Measurements from ENCODE around the gene TNS1.
A peak's percentile ranks its signal among the peaks of the same experiment; 100 is the strongest.

TNS1 gene

GRCh38 chr2:217821536-217822147 is 181.2 kb downstream of the TNS1 start:
- Histone ChIP-seq H3K9ac (ENCODE audit: low read length in 5 of 5) (peak overlapping the region in 1 of 5 donors; percentile 21), H3K36me3 (ENCODE audit: control insufficient read depth in 5 of 5, insufficient read depth in 5 of 5, low read length in 5 of 5) (peaks cover 14 to 100% (median 99%) of the 10 kb centered on the region in 5 donors), H3K4me1 (ENCODE audit: control insufficient read depth in 5 of 5, insufficient read depth in 5 of 5, low read length in 5 of 5) (peaks cover 15 to 99% (median 97%) of the 10 kb centered on the region in 5 donors), H3K27ac (ENCODE audit: low read depth, low read length) (peak overlapping the region; percentile 84), H3K27me3 (ENCODE audit: control insufficient read depth in 5 of 5, insufficient read depth in 4 of 5, low read length in 5 of 5) (no peaks in the 10 kb centered on the region), H3K9me3 (ENCODE audit: control insufficient read depth in 5 of 5, low read length in 5 of 5) (no peaks in the 10 kb centered on the region), H3K4me3 (ENCODE audit: low read depth in 1 of 5, low read length in 5 of 5) (no peak overlapping the region)

DNA sequence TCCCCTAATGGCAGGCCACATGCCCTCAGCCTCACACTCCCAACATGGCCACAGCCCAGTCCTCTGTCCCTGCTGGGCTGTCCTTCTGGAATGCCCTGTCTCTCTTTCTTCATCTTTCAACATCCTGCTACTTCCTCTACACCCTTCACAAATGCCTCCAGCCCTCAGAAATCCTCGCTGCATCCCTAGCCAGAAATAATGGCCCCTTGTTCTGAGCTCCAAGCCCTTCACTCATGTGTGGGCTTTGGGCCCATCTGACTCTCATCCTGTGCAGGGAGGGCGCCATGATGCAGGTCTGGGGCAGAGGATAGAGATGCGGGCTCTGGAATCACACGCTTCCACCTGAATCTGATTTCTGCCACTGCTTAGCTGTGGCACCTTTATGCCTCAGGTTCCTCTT is 181.9 kb downstream of the TNS1 start:
- peaks cover 14 to 100% (median 99%) of the 10 kb centered on the region in 5 donors for H3K36me3 ChIP-seq (ENCODE audit: control insufficient read depth in 5 of 5, insufficient read depth in 5 of 5, low read length in 5 of 5)

GRCh38 chr2:217820091-217820819 is 182.5 kb downstream of the TNS1 start:
- Histone ChIP-seq H3K4me1 (ENCODE audit: control insufficient read depth in 5 of 5, insufficient read depth in 5 of 5, low read length in 5 of 5) (peaks cover 26 to 99% (median 97%) of the 10 kb centered on the region in 5 donors), H3K9me3 (ENCODE audit: control insufficient read depth in 5 of 5, low read length in 5 of 5) (no peaks in the 10 kb centered on the region), H3K27me3 (ENCODE audit: control insufficient read depth in 5 of 5, insufficient read depth in 4 of 5, low read length in 5 of 5) (no peaks in the 10 kb centered on the region), H3K4me3 (ENCODE audit: low read depth in 1 of 5, low read length in 5 of 5) (no peak overlapping the region), H3K9ac (ENCODE audit: low read length in 5 of 5) (peak overlapping the region in 1 of 5 donors; percentile 53), H3K27ac (ENCODE audit: low read depth, low read length) (peak overlapping the region; percentile 87), H3K36me3 (ENCODE audit: control insufficient read depth in 5 of 5, insufficient read depth in 5 of 5, low read length in 5 of 5) (peaks cover 14 to 100% (median 99%) of the 10 kb centered on the region in 5 donors)

More for the DNA sequence above, 181.9 kb downstream of the TNS1 start:
- no peaks in the 10 kb centered on the region for H3K9me3 ChIP-seq (ENCODE audit: control insufficient read depth in 5 of 5, low read length in 5 of 5)
- peak overlapping the region; percentile 87 for H3K27ac ChIP-seq (ENCODE audit: low read depth, low read length)
- H3K27me3 ChIP-seq (ENCODE audit: control insufficient read depth in 5 of 5, insufficient read depth in 4 of 5, low read length in 5 of 5) = no peaks in the 10 kb centered on the region
- no peak overlapping the region for H3K4me3 ChIP-seq (ENCODE audit: low read depth in 1 of 5, low read length in 5 of 5)
- peaks cover 21 to 99% (median 97%) of the 10 kb centered on the region in 5 donors for H3K4me1 ChIP-seq (ENCODE audit: control insufficient read depth in 5 of 5, insufficient read depth in 5 of 5, low read length in 5 of 5)
- no peak overlapping the region for H3K9ac ChIP-seq (ENCODE audit: low read length in 5 of 5)

DNA sequence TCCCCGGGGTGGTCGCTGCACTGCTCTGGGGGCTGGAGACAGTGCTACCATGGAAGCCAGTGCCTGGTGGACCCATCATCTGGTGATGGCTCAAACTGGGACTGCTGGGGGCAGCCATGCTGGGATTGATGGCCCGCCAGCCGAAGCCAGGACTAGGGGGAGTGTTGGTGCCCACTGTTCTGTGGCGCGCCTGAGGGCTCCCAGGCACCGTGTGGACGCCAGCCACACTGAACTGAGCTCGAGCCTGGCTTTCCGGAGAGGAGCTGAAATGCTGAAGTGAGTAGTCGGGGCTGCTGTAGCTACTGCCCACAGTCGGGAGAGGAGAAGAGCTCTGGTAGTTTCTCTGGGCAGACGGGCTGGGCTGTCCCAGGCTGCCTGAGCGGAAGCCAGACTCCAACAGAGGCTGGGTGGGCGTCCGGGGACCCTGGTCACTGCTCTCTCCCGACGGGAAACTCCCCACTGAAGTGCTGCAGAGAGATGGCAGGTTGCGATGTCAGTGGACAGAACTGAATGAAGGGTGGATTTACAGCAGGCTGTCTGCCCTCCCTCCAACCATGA is 184.4 kb downstream of the TNS1 start:
- H3K27ac ChIP-seq (ENCODE audit: low read depth, low read length) = peak overlapping the region; percentile 87

GRCh38 chr2:217817466-217818292 is 185.1 kb downstream of the TNS1 start:
- Histone ChIP-seq H3K36me3 (ENCODE audit: control insufficient read depth in 5 of 5, insufficient read depth in 5 of 5, low read length in 5 of 5) (peaks cover 14 to 100% (median 100%) of the 10 kb centered on the region in 5 donors), H3K9me3 (ENCODE audit: control insufficient read depth in 5 of 5, low read length in 5 of 5) (no peaks in the 10 kb centered on the region), H3K27me3 (ENCODE audit: control insufficient read depth in 5 of 5, insufficient read depth in 4 of 5, low read length in 5 of 5) (no peaks in the 10 kb centered on the region), H3K4me3 (ENCODE audit: low read depth in 1 of 5, low read length in 5 of 5) (no peak overlapping the region), H3K9ac (ENCODE audit: low read length in 5 of 5) (peak overlapping the region in 2 of 5 donors; percentile 21 to 32), H3K27ac (ENCODE audit: low read depth, low read length) (peak overlapping the region; percentile 87), H3K4me1 (ENCODE audit: control insufficient read depth in 5 of 5, insufficient read depth in 5 of 5, low read length in 5 of 5) (peaks cover 26 to 96% (median 92%) of the 10 kb centered on the region in 5 donors)

More for the DNA sequence above, 184.4 kb downstream of the TNS1 start:
- H3K27me3 ChIP-seq (ENCODE audit: control insufficient read depth in 5 of 5, insufficient read depth in 4 of 5, low read length in 5 of 5) = no peaks in the 10 kb centered on the region
- H3K4me1 ChIP-seq (ENCODE audit: control insufficient read depth in 5 of 5, insufficient read depth in 5 of 5, low read length in 5 of 5) = peaks cover 26 to 98% (median 95%) of the 10 kb centered on the region in 5 donors
- no peak overlapping the region for H3K4me3 ChIP-seq (ENCODE audit: low read depth in 1 of 5, low read length in 5 of 5)
- H3K9ac ChIP-seq (ENCODE audit: low read length in 5 of 5) = no peak overlapping the region
- peaks cover 14 to 100% (median 100%) of the 10 kb centered on the region in 5 donors for H3K36me3 ChIP-seq (ENCODE audit: control insufficient read depth in 5 of 5, insufficient read depth in 5 of 5, low read length in 5 of 5)
- no peaks in the 10 kb centered on the region for H3K9me3 ChIP-seq (ENCODE audit: control insufficient read depth in 5 of 5, low read length in 5 of 5)

- Histone ChIP-seq H3K4me1 (ENCODE audit: control insufficient read depth in 5 of 5, insufficient read depth in 5 of 5, low read length in 5 of 5) (peaks cover 26 to 89% (median 79%) of the 10 kb centered on the region in 5 donors), H3K27me3 (ENCODE audit: control insufficient read depth in 5 of 5, insufficient read depth in 4 of 5, low read length in 5 of 5) (no peaks in the 10 kb centered on the region), H3K9me3 (ENCODE audit: control insufficient read depth in 5 of 5, low read length in 5 of 5) (no peaks in the 10 kb centered on the region), H3K9ac (ENCODE audit: low read length in 5 of 5) (peak overlapping the region in 2 of 5 donors; percentile 18 to 69), H3K36me3 (ENCODE audit: control insufficient read depth in 5 of 5, insufficient read depth in 5 of 5, low read length in 5 of 5) (peaks cover 18 to 100% (median 100%) of the 10 kb centered on the region in 5 donors), H3K4me3 (ENCODE audit: low read depth in 1 of 5, low read length in 5 of 5) (peak overlapping the region in 2 of 5 donors; percentile 6 to 26), H3K27ac (ENCODE audit: low read depth, low read length) (peak overlapping the region; percentile 87)
Measured at GRCh38 chr2:217816396-217816869, 186.4 kb downstream of the TNS1 start.

DNA sequence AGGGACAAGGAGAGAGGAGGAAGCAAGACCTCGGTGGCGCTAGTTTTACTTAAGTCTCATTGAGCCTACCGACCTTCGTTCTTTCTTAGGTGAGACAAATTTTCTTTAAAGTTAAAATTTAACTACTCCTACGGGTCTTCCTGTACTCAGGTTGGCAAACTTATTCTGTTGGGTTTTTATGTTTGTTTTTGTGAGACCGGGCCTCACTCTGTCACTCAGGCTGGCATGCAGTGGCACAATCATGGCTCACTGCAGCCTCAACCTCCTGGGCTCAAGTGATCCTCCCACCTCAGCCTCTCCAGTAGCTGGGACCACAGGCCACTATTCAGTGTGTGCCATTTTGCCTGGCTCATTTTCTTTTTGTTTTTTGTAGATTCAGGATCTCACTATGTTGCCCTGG is 189.0 kb downstream of the TNS1 start:
- H3K9me3 ChIP-seq (ENCODE audit: control insufficient read depth in 5 of 5, low read length in 5 of 5) = no peaks in the 10 kb centered on the region
- H3K9ac ChIP-seq (ENCODE audit: low read length in 5 of 5) = no peak overlapping the region
- no peaks in the 10 kb centered on the region for H3K27me3 ChIP-seq (ENCODE audit: control insufficient read depth in 5 of 5, insufficient read depth in 4 of 5, low read length in 5 of 5)
- H3K36me3 ChIP-seq (ENCODE audit: control insufficient read depth in 5 of 5, insufficient read depth in 5 of 5, low read length in 5 of 5) = peaks cover 18 to 99% (median 98%) of the 10 kb centered on the region in 5 donors
- H3K27ac ChIP-seq (ENCODE audit: low read depth, low read length) = peak overlapping the region; percentile 32
- peaks cover 21 to 72% (median 55%) of the 10 kb centered on the region in 5 donors for H3K4me1 ChIP-seq (ENCODE audit: control insufficient read depth in 5 of 5, insufficient read depth in 5 of 5, low read length in 5 of 5)
- H3K4me3 ChIP-seq (ENCODE audit: low read depth in 1 of 5, low read length in 5 of 5) = no peak overlapping the region

- Histone ChIP-seq H3K4me1 (ENCODE audit: control insufficient read depth in 5 of 5, insufficient read depth in 5 of 5, low read length in 5 of 5) (peaks cover 21 to 71% (median 54%) of the 10 kb centered on the region in 5 donors), H3K27ac (ENCODE audit: low read depth, low read length) (peak overlapping the region; percentile 32), H3K27me3 (ENCODE audit: control insufficient read depth in 5 of 5, insufficient read depth in 4 of 5, low read length in 5 of 5) (no peaks in the 10 kb centered on the region), H3K9me3 (ENCODE audit: control insufficient read depth in 5 of 5, low read length in 5 of 5) (no peaks in the 10 kb centered on the region), H3K4me3 (ENCODE audit: low read depth in 1 of 5, low read length in 5 of 5) (no peak overlapping the region), H3K36me3 (ENCODE audit: control insufficient read depth in 5 of 5, insufficient read depth in 5 of 5, low read length in 5 of 5) (peaks cover 15 to 99% (median 98%) of the 10 kb centered on the region in 5 donors), H3K9ac (ENCODE audit: low read length in 5 of 5) (no peak overlapping the region)
Measured at GRCh38 chr2:217812170-217812569, 190.6 kb downstream of the TNS1 start.

- Histone ChIP-seq H3K27ac (ENCODE audit: low read depth, low read length) (no peak overlapping the region), H3K36me3 (ENCODE audit: control insufficient read depth in 5 of 5, insufficient read depth in 5 of 5, low read length in 5 of 5) (peaks cover 18 to 99% (median 98%) of the 10 kb centered on the region in 5 donors), H3K9me3 (ENCODE audit: control insufficient read depth in 5 of 5, low read length in 5 of 5) (no peaks in the 10 kb centered on the region), H3K4me1 (ENCODE audit: control insufficient read depth in 5 of 5, insufficient read depth in 5 of 5, low read length in 5 of 5) (peaks cover 4 to 70% (median 54%) of the 10 kb centered on the region in 5 donors), H3K4me3 (ENCODE audit: low read depth in 1 of 5, low read length in 5 of 5) (no peak overlapping the region), H3K27me3 (ENCODE audit: control insufficient read depth in 5 of 5, insufficient read depth in 4 of 5, low read length in 5 of 5) (no peaks in the 10 kb centered on the region), H3K9ac (ENCODE audit: low read length in 5 of 5) (no peak overlapping the region)
Measured at GRCh38 chr2:217810260-217810659, 192.5 kb downstream of the TNS1 start.

All from subcutaneous abdominal adipose tissue (tissue), 5 donors.